ENCODE data around the gene ZNF516.

The ZNF516 gene

GRCh38 chr18:76461148-76461547 is 33.9 kb downstream of the ZNF516 start:
- TF ChIP-seq ZNF626 (tag by site-specific recombination; IDR thresholded peaks at IDR 0.05) (no peak), ZNF311 (tag by site-specific recombination; IDR thresholded peaks at IDR 0.05; ENCODE audit: borderline replicate concordance) (no peak)
- Histone ChIP-seq H3K27ac (ENCODE audit: extremely low read depth, low read depth, low read length) (no peak overlapping the region), H3K9me3 (ENCODE audit: control insufficient read depth, insufficient read depth, low read depth, low read length) (no peaks in the 10 kb centered on the region), H3K4me3 (ENCODE audit: low read depth, low read length) (no peak overlapping the region), H3K36me3 (ENCODE audit: control insufficient read depth in 2 of 2, insufficient read depth in 1 of 2, low read length in 2 of 2) (peaks cover 0 to 17% of the 10 kb centered on the region in 2 experiments; a peak in 2 of 3 replicates), H3K4me1 (ENCODE audit: control insufficient read depth, insufficient read depth, low read length) (peaks cover 13% of the 10 kb centered on the region)
- ChIA-PET CTCF (no interaction called here), POLR2A (no interaction called here)

DNA sequence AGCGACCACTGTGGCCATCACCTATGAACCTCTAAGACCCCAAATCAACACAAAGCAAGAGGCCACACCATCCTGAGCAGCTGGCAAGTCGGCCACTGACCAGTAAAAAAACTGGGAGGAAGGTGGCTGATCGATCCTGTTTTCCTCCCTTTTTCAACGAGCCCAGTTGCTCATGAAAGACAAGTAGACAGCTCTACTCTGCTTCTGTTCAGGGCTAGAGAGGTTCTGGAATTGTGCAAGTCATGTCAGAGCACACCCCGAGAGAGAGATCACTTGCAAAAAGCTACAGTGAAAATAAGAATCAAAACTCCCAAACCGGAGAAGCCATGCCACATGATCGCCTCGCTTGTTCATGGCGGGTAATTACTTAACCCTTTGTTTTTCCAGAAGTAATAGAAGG is 34.6 kb downstream of the ZNF516 start:
- H3K4me3 ChIP-seq (ENCODE audit: low read depth, low read length): no peak overlapping the region
- no peak overlapping the region for H3K27ac ChIP-seq (ENCODE audit: extremely low read depth, low read depth, low read length)
- H3K4me1 ChIP-seq (ENCODE audit: control insufficient read depth, insufficient read depth, low read length): peaks cover 13% of the 10 kb centered on the region
- ChIA-PET POLR2A (no interaction called here), CTCF (no interaction called here)
- H3K36me3 ChIP-seq (ENCODE audit: control insufficient read depth in 2 of 2, insufficient read depth in 1 of 2, low read length in 2 of 2): peaks cover 0 to 17% of the 10 kb centered on the region in 2 experiments; a peak in 2 of 3 replicates
- H3K9me3 ChIP-seq (ENCODE audit: control insufficient read depth, insufficient read depth, low read depth, low read length): no peaks in the 10 kb centered on the region
- TF ChIP-seq ZNF324 (tag by site-specific recombination; IDR thresholded peaks at IDR 0.05) (no peak), ZNF677 (tag by site-specific recombination; IDR thresholded peaks at IDR 0.05) (peak; percentile 62; the same call in 1 of the 2 replicates)

GRCh38 chr18:76459687-76460350 is 35.2 kb downstream of the ZNF516 start:
- CTCF ChIA-PET: no interaction called here
- no peak overlapping the region for H3K27ac ChIP-seq (ENCODE audit: extremely low read depth, low read depth, low read length)
- H3K36me3 ChIP-seq (ENCODE audit: control insufficient read depth in 2 of 2, insufficient read depth in 1 of 2, low read length in 2 of 2): peaks cover 0 to 17% of the 10 kb centered on the region in 2 experiments; a peak in 2 of 3 replicates
- no peak overlapping the region for H3K4me3 ChIP-seq (ENCODE audit: low read depth, low read length)
- H3K9me3 ChIP-seq (ENCODE audit: control insufficient read depth, insufficient read depth, low read depth, low read length): no peaks in the 10 kb centered on the region
- H3K4me1 ChIP-seq (ENCODE audit: control insufficient read depth, insufficient read depth, low read length): peaks cover 19% of the 10 kb centered on the region
- POLR2A ChIA-PET: no interaction called here
- TF ChIP-seq ZNF433 (tag by site-specific recombination; IDR thresholded peaks at IDR 0.05; ENCODE audit: low read depth) (no peak), GLIS1 (tag by site-specific recombination; IDR thresholded peaks at IDR 0.05) (peak; percentile 33)

DNA sequence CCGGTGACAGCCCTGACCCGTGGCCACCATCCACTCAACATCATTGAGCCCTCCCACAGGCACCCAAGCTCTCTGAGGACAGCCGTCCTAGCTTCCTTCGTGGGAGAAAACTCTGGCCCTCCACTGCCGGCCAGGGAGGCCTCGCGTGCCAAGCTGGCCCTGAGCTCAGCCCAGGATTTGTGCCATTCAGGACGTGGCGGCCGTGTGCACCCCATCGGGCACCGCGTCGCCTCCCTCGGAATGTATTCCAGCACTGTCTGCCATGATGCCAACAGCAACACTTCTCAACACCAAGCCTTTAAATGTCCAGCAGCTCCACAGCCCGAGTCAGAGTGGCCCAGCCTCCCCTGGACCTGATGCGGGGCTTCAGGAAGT is 35.7 kb downstream of the ZNF516 start:
- Histone ChIP-seq H3K4me1 (ENCODE audit: control insufficient read depth, insufficient read depth, low read length) (peaks cover 24% of the 10 kb centered on the region), H3K36me3 (ENCODE audit: control insufficient read depth in 2 of 2, insufficient read depth in 1 of 2, low read length in 2 of 2) (peaks cover 0 to 17% of the 10 kb centered on the region in 2 experiments; a peak in 2 of 3 replicates), H3K27ac (ENCODE audit: extremely low read depth, low read depth, low read length) (no peak overlapping the region), H3K4me3 (ENCODE audit: low read depth, low read length) (no peak overlapping the region), H3K9me3 (ENCODE audit: control insufficient read depth, insufficient read depth, low read depth, low read length) (no peaks in the 10 kb centered on the region)
- POLR2A ChIA-PET: no interaction called here
- TF ChIP-seq GLIS2 (tag by site-specific recombination; IDR thresholded peaks at IDR 0.05): no peak
- TF ChIP-seq ZNF211 (tag by site-specific recombination; IDR thresholded peaks at IDR 0.05; ENCODE audit: low read depth): no peak
- TF ChIP-seq ZNF350 (tag by site-specific recombination; IDR thresholded peaks at IDR 0.05): no peak
- TF ChIP-seq SCRT2 (tag by site-specific recombination; IDR thresholded peaks at IDR 0.05): no peak
- TF ChIP-seq ZNF174 (tag by site-specific recombination; IDR thresholded peaks at IDR 0.05): no peak
- TF ChIP-seq ZIC2 (tag by site-specific recombination; IDR thresholded peaks at IDR 0.05): no peak
- TF ChIP-seq ZBTB6 (tag by site-specific recombination; IDR thresholded peaks at IDR 0.05): no peak
- no peak for TF ChIP-seq ZNF132 (tag by site-specific recombination; IDR thresholded peaks at IDR 0.05; ENCODE audit: borderline replicate concordance)
- TF ChIP-seq, protein P1, sequence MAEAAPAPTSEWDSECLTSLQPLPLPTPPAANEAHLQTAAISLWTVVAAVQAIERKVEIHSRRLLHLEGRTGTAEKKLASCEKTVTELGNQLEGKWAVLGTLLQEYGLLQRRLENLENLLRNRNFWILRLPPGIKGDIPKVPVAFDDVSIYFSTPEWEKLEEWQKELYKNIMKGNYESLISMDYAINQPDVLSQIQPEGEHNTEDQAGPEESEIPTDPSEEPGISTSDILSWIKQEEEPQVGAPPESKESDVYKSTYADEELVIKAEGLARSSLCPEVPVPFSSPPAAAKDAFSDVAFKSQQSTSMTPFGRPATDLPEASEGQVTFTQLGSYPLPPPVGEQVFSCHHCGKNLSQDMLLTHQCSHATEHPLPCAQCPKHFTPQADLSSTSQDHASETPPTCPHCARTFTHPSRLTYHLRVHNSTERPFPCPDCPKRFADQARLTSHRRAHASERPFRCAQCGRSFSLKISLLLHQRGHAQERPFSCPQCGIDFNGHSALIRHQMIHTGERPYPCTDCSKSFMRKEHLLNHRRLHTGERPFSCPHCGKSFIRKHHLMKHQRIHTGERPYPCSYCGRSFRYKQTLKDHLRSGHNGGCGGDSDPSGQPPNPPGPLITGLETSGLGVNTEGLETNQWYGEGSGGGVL (tag by site-specific recombination; IDR thresholded peaks at IDR 0.05): no peak
- TF ChIP-seq ZNF529 (tag by site-specific recombination; IDR thresholded peaks at IDR 0.05; ENCODE audit: insufficient replicate concordance): no peak
- TF ChIP-seq ZEB2 (tag by site-specific recombination; IDR thresholded peaks at IDR 0.05): no peak
- TF ChIP-seq ZNF623 (tag by site-specific recombination; IDR thresholded peaks at IDR 0.05): no peak
- no peak for TF ChIP-seq ZNF843 (tag by site-specific recombination; IDR thresholded peaks at IDR 0.05)
- no peak for TF ChIP-seq ZNF510 (tag by site-specific recombination; IDR thresholded peaks at IDR 0.05; ENCODE audit: insufficient replicate concordance)
- CTCF ChIA-PET: no interaction called here

Data from HEK293 (cell line).